ENCODE measurements around the gene SLC24A4. TPM values are rescaled to one million over a fixed set of nuclear protein-coding genes. Genes with fewer than 3 reads are reported as not detected.

Gene SLC24A4
- total and polyA plus RNA-seq, 2 of the 4 experiments (the other 2 are of a cell fraction) = not detected

- no peak overlapping the region for H2AK5ac ChIP-seq (ENCODE audit: low read depth, low read length)
- DNase-seq (no peak), ATAC-seq (ENCODE audit: low read depth) (no peak)
- TF ChIP-seq CEBPB (IDR thresholded peaks at IDR 0.05; ENCODE audit: low read depth, low read length) = no peak
- no peak for TF ChIP-seq MAZ (IDR thresholded peaks at IDR 0.05; ENCODE audit: borderline replicate concordance, low read depth, low read length)
- no peak for TF ChIP-seq ELK1 (IDR thresholded peaks at IDR 0.05; ENCODE audit: borderline replicate concordance, low read depth, low read length)
- TF ChIP-seq CTCF (conservative IDR thresholded peaks at IDR 0.05; ENCODE audit: low read depth, low read length) = no peak
- no peak for TF ChIP-seq FOS (IDR thresholded peaks at IDR 0.05; ENCODE audit: low read depth, low read length)
- TF ChIP-seq USF2 (IDR thresholded peaks at IDR 0.05; ENCODE audit: low read depth, low read length) = no peak
- no peak for TF ChIP-seq NFE2L2 (IDR thresholded peaks at IDR 0.05; ENCODE audit: low read depth, low read length)
- no peak for TF ChIP-seq POLR2A (IDR thresholded peaks at IDR 0.05; ENCODE audit: low read depth, low read length)
- TF ChIP-seq MAFK (IDR thresholded peaks at IDR 0.05; ENCODE audit: low read depth, low read length) = no peak
- TF ChIP-seq RFX5 (IDR thresholded peaks at IDR 0.05; ENCODE audit: low read depth, low read length) = no peak
- no peak for TF ChIP-seq SMC3 (IDR thresholded peaks at IDR 0.05; ENCODE audit: low read depth, low read length)
- no peak for TF ChIP-seq MXI1 (IDR thresholded peaks at IDR 0.05; ENCODE audit: borderline replicate concordance, low read depth, low read length)
- H4K20me1 ChIP-seq (ENCODE audit: insufficient read depth, low read length) = peaks cover 3% of the 10 kb centered on the region; the same call in 1 of the 2 replicates
- intact Hi-C loops (cut with micrococcal nuclease) (no loop called here), dilution Hi-C loops (cut with HindIII; ENCODE audit: low sequenced_read_pairs, unreplicated experiment) (no loop called here), in situ Hi-C loops (cut with MboI; ENCODE audit: low sequenced_read_pairs) (no loop called here)
- H3K9me3 ChIP-seq (ENCODE audit: control insufficient read depth, insufficient read depth, low read length) = peaks cover 8% of the 10 kb centered on the region
- no peak overlapping the region for H3K4me2 ChIP-seq (ENCODE audit: low read depth, low read length)
- no peaks in the 10 kb centered on the region for H3K79me1 ChIP-seq (ENCODE audit: low read depth in 1 of 2, low read length in 2 of 2)
- H2AK9ac ChIP-seq (replicated peaks; ENCODE audit: low read depth, low read length, poor library complexity) = no peak overlapping the region
- no peak overlapping the region for H4K91ac ChIP-seq (ENCODE audit: insufficient read depth, low read depth, low read length)
- no peak overlapping the region for H2BK120ac ChIP-seq (ENCODE audit: low read depth, low read length)
- no TSS peak for BruUV-seq (replicated peaks)
- H3K4me3 ChIP-seq (ENCODE audit: insufficient read depth, low read depth, low read length) = no peak overlapping the region
- H3K9me1 ChIP-seq (ENCODE audit: insufficient read depth, low read length) = peaks cover 11% of the 10 kb centered on the region
- H3K18ac ChIP-seq (ENCODE audit: low read depth, low read length) = no peak overlapping the region
- H3K27ac ChIP-seq (ENCODE audit: insufficient read depth, low read length) = no peak overlapping the region
- H3K9ac ChIP-seq (ENCODE audit: low read depth, low read length) = no peak overlapping the region
- ChIA-PET CTCF (no interaction called here), POLR2A (ENCODE audit: unreplicated experiment) (no interaction called here)
- no CpG with 5 or more reads among the region's 2 CpGs for WGBS, 2 experiments (ENCODE audit: extremely low coverage in 2 of 2, insufficient read length in 1 of 2)
- no peak overlapping the region for H3K14ac ChIP-seq (replicated peaks; ENCODE audit: low read depth, low read length)
- no peak overlapping the region for H2AFZ ChIP-seq (replicated peaks; ENCODE audit: low read length, poor library complexity)
- no peak overlapping the region for H4K8ac ChIP-seq (ENCODE audit: low read depth in 2 of 2, low read length in 2 of 2)
- H3K4ac ChIP-seq (ENCODE audit: low read depth, low read length) = no peak overlapping the region
- H3K23ac ChIP-seq (ENCODE audit: low read depth, low read length) = no peak overlapping the region
- no peak overlapping the region for H2BK20ac ChIP-seq (ENCODE audit: low read depth, low read length)
- no peak overlapping the region for H4K5ac ChIP-seq (ENCODE audit: low read depth, low read length)
- peaks cover 15% of the 10 kb centered on the region for H3K4me1 ChIP-seq (ENCODE audit: control insufficient read depth, insufficient read depth, low read length)
- no peak overlapping the region for H2BK15ac ChIP-seq (ENCODE audit: low read depth, low read length)
- H2BK5ac ChIP-seq (ENCODE audit: low read depth, low read length, poor library complexity, severe bottlenecking) = no peak overlapping the region
- H3K56ac ChIP-seq (ENCODE audit: extremely low read depth, insufficient read depth, low read length) = no peak overlapping the region
- H3K36me3 ChIP-seq (ENCODE audit: control insufficient read depth, insufficient read depth, low read length) = no peaks in the 10 kb centered on the region
- peaks cover 3% of the 10 kb centered on the region; the same call in 1 of the 2 replicates for H3K27me3 ChIP-seq (ENCODE audit: control insufficient read depth, insufficient read depth, low read length)
Observed at GRCh38 chr14:92404938-92405337, 82.0 kb downstream of the SLC24A4 start.

All from IMR-90 (cell line).